Keratinocyte (primary cell): ENCODE measurements around the gene KDM4B. TPM values are rescaled to one million over a fixed set of nuclear protein-coding genes. Genes with fewer than 3 reads are reported as not detected.

Source experiments
- DNase-seq: peaks from one replicate; pipeline ENCODE4 v3.0.0-alpha.2; 2011; ENCODE audit warnings: low read depth, missing footprints, low spot score
- FAIRE-seq: peaks from 2 replicates; lab custom pipeline; 2011; peaks lifted over from hg19 to GRCh38; lab: Jason Lieb, UNC
- H2AFZ ChIP-seq: 2 replicates; pipeline ENCODE4 v1.6.0; 2012; ENCODE audit warnings: low read length, control low read depth, inconsistent platforms; ENCODE audit not compliant: control insufficient read depth
- H3K27ac ChIP-seq: 2 replicates; pipeline ENCODE4 v1.5.1; 2011; ENCODE audit warnings: low read length; ENCODE audit not compliant: control insufficient read depth, insufficient read depth
- H3K27me3 ChIP-seq: 3 replicates; pipeline ENCODE4 v1.6.0; 2011; ENCODE audit warnings: low read length; ENCODE audit not compliant: control insufficient read depth, insufficient read depth; ENCODE audit errors: extremely low read depth
- H3K36me3 ChIP-seq, 2 experiments: 2 replicates in 1 of 2; 3 replicates in 1 of 2; pipeline ENCODE4 v1.5.1; 2011; ENCODE audit warnings: low read length in 2 of 2, mild to moderate bottlenecking in 1 of 2; ENCODE audit not compliant: control insufficient read depth in 2 of 2, insufficient read depth in 2 of 2; ENCODE audit errors: extremely low read depth in 1 of 2
- H3K4me1 ChIP-seq: 3 replicates; pipeline ENCODE4 v1.5.1; 2011; ENCODE audit warnings: low read length; ENCODE audit not compliant: control insufficient read depth, insufficient read depth; ENCODE audit errors: extremely low read depth
- H3K4me2 ChIP-seq: 3 replicates; pipeline ENCODE4 v1.6.0; 2011; ENCODE audit warnings: low read depth, low read length; ENCODE audit not compliant: control insufficient read depth, insufficient read depth; ENCODE audit errors: extremely low read depth
- H3K4me3 ChIP-seq, 3 experiments: fragments of 200-600 bp in 1 of 3; sonication (generic) in 1 of 3; 2 replicates in 2 of 3; 3 replicates in 1 of 3; pipeline ENCODE4 v1.5.1; 2011 to 2016; ENCODE audit warnings: low read length in 3 of 3, mild to moderate bottlenecking in 3 of 3, control low read depth in 2 of 3, inconsistent platforms in 1 of 3, low read depth in 1 of 3, mixed read lengths in 1 of 3, mixed run types in 1 of 3, moderate library complexity in 1 of 3; ENCODE audit not compliant: control insufficient read depth in 2 of 3, insufficient read depth in 2 of 3; ENCODE audit errors: extremely low read depth in 1 of 3
- H3K79me2 ChIP-seq: 2 replicates; pipeline ENCODE4 v1.6.0; 2012; ENCODE audit warnings: low read length; ENCODE audit not compliant: control insufficient read depth, insufficient read depth
- H3K9ac ChIP-seq: 3 replicates; pipeline ENCODE4 v1.6.0; 2011; ENCODE audit warnings: low read length; ENCODE audit not compliant: control insufficient read depth, insufficient read depth; ENCODE audit errors: extremely low read depth
- H3K9me1 ChIP-seq: 3 replicates; pipeline ENCODE4 v1.6.0; 2011; ENCODE audit warnings: low read length; ENCODE audit not compliant: control insufficient read depth, insufficient read depth; ENCODE audit errors: extremely low read depth
- H3K9me3 ChIP-seq: 2 replicates; pipeline ENCODE4 v1.5.1; 2012; ENCODE audit warnings: low read depth, low read length; ENCODE audit not compliant: control insufficient read depth
- H4K20me1 ChIP-seq: 3 replicates; pipeline ENCODE4 v1.6.0; 2011; ENCODE audit warnings: low read length; ENCODE audit not compliant: control insufficient read depth, insufficient read depth; ENCODE audit errors: extremely low read depth
- CTCF ChIP-seq, 3 experiments: IDR thresholded peaks in 1 of 3; conservative IDR thresholded peaks in 1 of 3; optimal IDR thresholded peaks in 1 of 3; 2 replicates in 2 of 3; 3 replicates in 1 of 3; pipeline versions ENCODE3 to v1.5.1; 2011; ENCODE audit warnings: low read length in 3 of 3, mild to moderate bottlenecking in 3 of 3, moderate library complexity in 2 of 3, control low read depth in 1 of 3, inconsistent platforms in 1 of 3; ENCODE audit not compliant: insufficient read depth in 2 of 3; ENCODE audit errors: extremely low read depth in 1 of 3
- EZH2 ChIP-seq: IDR thresholded peaks from one replicate; pipeline ENCODE4 v1.6.1; 2012; ENCODE audit warnings: inconsistent platforms, mild to moderate bottlenecking, low read length, moderate library complexity
- dilution Hi-C: fragments of 300-500 bp; cut with MboI; formaldehyde crosslinking; loops from one replicate; pipeline ENCODE4 v1.7.0; 2020; ENCODE audit warnings: low sequenced_read_pairs; ENCODE audit not compliant: extremely low pct_ligation_motif_present
- polyA plus RNA-seq, 5 experiments: library from polyadenylated mRNA; depleted of rRNA in 3 of 5; stranded (reverse) in 3 of 5; stranded (forward) in 1 of 5; unstranded in 1 of 5; fragments of >200 nt; gene quantifications; 1 replicate in 1 of 5; 2 replicates in 3 of 5; 3 replicates in 1 of 5; pipeline versions ENCODE4 v1.2.1 to v1.2.3, GENCODE V29; 2011 to 2012; ENCODE audit warnings: missing spikeins in 2 of 5, low read depth in 1 of 5, low replicate concordance in 1 of 5

KDM4B gene
- polyA plus RNA-seq, 1 donor (not counting 4 experiments of a cell fraction or from before 2014, with no cell fraction given) = 6.2 TPM

GRCh38 chr19:5052515-5052914 lies 83.6 kb downstream of the KDM4B start:
- TF ChIP-seq CTCF (optimal IDR thresholded peaks at IDR 0.05 in 1 of 3, IDR thresholded peaks at IDR 0.05 in 1 of 3, conservative IDR thresholded peaks at IDR 0.05 in 1 of 3; ENCODE audit: extremely low read depth in 1 of 3, insufficient read depth in 2 of 3, low read length in 3 of 3) (peak in 1 of 3 experiments; percentile 29), EZH2 (no peak)
- H3K79me2 ChIP-seq = no peaks in the 10 kb centered on the region
- peaks cover 20% of the 10 kb centered on the region for H3K4me1 ChIP-seq
- no peak overlapping the region for H2AFZ ChIP-seq
- H3K9me3 ChIP-seq = no peaks in the 10 kb centered on the region
- DNase-seq = no peak
- dilution Hi-C loops = no loop called here
- no peak for FAIRE-seq
- H3K36me3 ChIP-seq = peaks cover 6 to 26% of the 10 kb centered on the region in 2 experiments
- no peak overlapping the region for H3K4me2 ChIP-seq
- no peaks in the 10 kb centered on the region for H3K9me1 ChIP-seq
- no peaks in the 10 kb centered on the region for H3K27me3 ChIP-seq
- no peak overlapping the region for H3K9ac ChIP-seq
- no peak overlapping the region for H3K4me3 ChIP-seq
- no peak overlapping the region for H3K27ac ChIP-seq
- H4K20me1 ChIP-seq = no peaks in the 10 kb centered on the region

- dilution Hi-C loops = no loop called here
- TF ChIP-seq EZH2 (no peak), CTCF (optimal IDR thresholded peaks at IDR 0.05 in 1 of 3, IDR thresholded peaks at IDR 0.05 in 1 of 3, conservative IDR thresholded peaks at IDR 0.05 in 1 of 3; ENCODE audit: extremely low read depth in 1 of 3, insufficient read depth in 2 of 3, low read length in 3 of 3) (no peak)
- Histone ChIP-seq H3K9ac (no peak overlapping the region), H3K36me3 (peaks cover 8 to 24% of the 10 kb centered on the region in 2 experiments), H3K4me3 (no peak overlapping the region), H3K27ac (no peak overlapping the region), H3K4me2 (no peak overlapping the region), H3K27me3 (no peaks in the 10 kb centered on the region), H3K9me3 (no peaks in the 10 kb centered on the region), H2AFZ (no peak overlapping the region), H3K4me1 (peaks cover 16% of the 10 kb centered on the region), H3K9me1 (no peaks in the 10 kb centered on the region), H4K20me1 (no peaks in the 10 kb centered on the region), H3K79me2 (no peaks in the 10 kb centered on the region)
- FAIRE-seq = no peak
- no peak for DNase-seq
Observed at GRCh38 chr19:5052945-5053485, 84.1 kb downstream of the KDM4B start.
